DOHH2 (cell line): ENCODE data around the gene TMA7.

Experiments
- H3F3A ChIP-seq: fragments of 200-600 bp; sonication (generic), shearing (Covaris generic); 2 replicates; pipeline ENCODE4 v1.6.0; 2016; ENCODE audit warnings: antibody characterized with exemption, mild to moderate bottlenecking; ENCODE audit not compliant: control insufficient read depth, insufficient read depth
- H3K27ac ChIP-seq: fragments of 200-600 bp; sonication (generic); 2 replicates; pipeline ENCODE4 v1.5.1; 2014; ENCODE audit warnings: low read depth, mild to moderate bottlenecking, low read length, moderate library complexity
- H3K27me3 ChIP-seq: fragments of 200-600 bp; sonication (generic); 2 replicates; pipeline ENCODE4 v1.6.1; 2014; ENCODE audit warnings: mild to moderate bottlenecking, low read length, mixed read lengths; ENCODE audit not compliant: control insufficient read depth
- H3K36me3 ChIP-seq: fragments of 200-600 bp; sonication (generic); 2 replicates; pipeline ENCODE4 v1.6.1; 2014; ENCODE audit warnings: mild to moderate bottlenecking, low read length, moderate library complexity, mixed read lengths; ENCODE audit not compliant: control insufficient read depth
- H3K4me1 ChIP-seq: fragments of 200-600 bp; sonication (generic); 2 replicates; pipeline ENCODE4 v1.6.1; 2014; ENCODE audit warnings: mild to moderate bottlenecking, low read length, mixed read lengths; ENCODE audit not compliant: control insufficient read depth
- H3K4me2 ChIP-seq: fragments of 200-600 bp; sonication (generic); 2 replicates; pipeline ENCODE4 v1.6.0; 2014; ENCODE audit warnings: mild to moderate bottlenecking, low read length, moderate library complexity
- H3K4me3 ChIP-seq: fragments of 200-600 bp; sonication (generic); 2 replicates; pipeline ENCODE4 v1.5.1; 2014; ENCODE audit warnings: mild to moderate bottlenecking, low read length, mixed read lengths
- H3K79me2 ChIP-seq: fragments of 200-600 bp; sonication (generic); 2 replicates; pipeline ENCODE4 v1.6.1; 2014; ENCODE audit warnings: mild to moderate bottlenecking, low read length, mixed read lengths; ENCODE audit not compliant: control insufficient read depth
- H3K9me2 ChIP-seq: fragments of 200-600 bp; sonication (generic); replicated peaks from 2 replicates; pipeline ENCODE4 v1.6.1; 2014; ENCODE audit warnings: mild to moderate bottlenecking, low read length, mixed read lengths; ENCODE audit not compliant: control insufficient read depth
- H3K9me3 ChIP-seq: fragments of 200-600 bp; sonication (generic); 2 replicates; pipeline ENCODE4 v1.6.1; 2014; ENCODE audit warnings: antibody characterized with exemption, low read length, mixed read lengths; ENCODE audit not compliant: control insufficient read depth, insufficient read depth
- H4K20me1 ChIP-seq: fragments of 200-600 bp; sonication (generic); 2 replicates; pipeline ENCODE4 v1.6.0; 2014; ENCODE audit warnings: low read depth, mild to moderate bottlenecking, antibody characterized with exemption, low read length, moderate library complexity; ENCODE audit not compliant: control insufficient read depth, insufficient read depth
- EZH2phosphoT487 ChIP-seq: fragments of 200-600 bp; sonication (generic); IDR thresholded peaks from 2 replicates; pipeline ENCODE4 v1.6.1; 2017; ENCODE audit warnings: borderline replicate concordance, mild to moderate bottlenecking, antibody characterized with exemption, low read length, moderate library complexity, mixed read lengths
- TF ChIP-seq, protein P1 (sequence below): fragments of 200-600 bp; sonication (generic); IDR thresholded peaks from one replicate; pipeline ENCODE4 v1.5.1; 2014; ENCODE audit warnings: antibody characterized with exemption, mild to moderate bottlenecking, low read depth, low read length; ENCODE audit not compliant: poor library complexity, severe bottlenecking

TMA7 gene

DNA sequence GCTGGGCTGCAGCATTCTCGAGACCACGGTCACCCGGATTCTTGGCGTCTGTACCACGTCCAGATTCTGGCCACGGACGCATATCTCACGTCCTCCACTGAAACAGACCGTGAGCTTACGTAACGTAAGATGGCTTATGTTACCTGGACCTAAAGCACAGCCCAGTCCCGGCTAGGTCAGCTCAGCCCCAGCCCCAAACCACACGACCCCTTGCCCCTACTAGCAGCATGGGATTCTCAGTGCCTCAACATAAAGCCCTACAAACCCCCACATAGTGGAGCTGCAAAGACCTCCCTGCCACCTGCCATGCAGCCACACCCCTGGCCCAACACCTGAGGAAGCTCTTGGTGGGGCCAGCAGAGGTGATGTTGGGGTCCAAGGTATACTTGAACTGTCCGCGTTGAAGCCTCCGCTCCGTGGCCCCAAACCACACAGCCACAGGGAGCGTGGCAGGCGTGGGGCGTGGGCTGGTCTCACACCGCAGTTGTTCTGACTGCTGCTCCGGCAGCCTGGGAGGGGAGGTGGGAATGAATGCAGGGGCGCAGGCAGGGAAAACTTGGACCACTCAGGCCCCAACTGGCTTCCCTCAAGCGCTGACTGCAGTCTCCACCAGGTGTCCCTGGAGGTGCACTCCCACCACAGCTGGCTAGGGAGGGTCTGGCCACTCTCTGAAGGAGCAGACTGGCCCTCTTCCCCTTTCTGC is 24.7 kb upstream of the TMA7 start:
- Histone ChIP-seq H3K4me3 (no peak overlapping the region), H3K9me3 (no peaks in the 10 kb centered on the region), H4K20me1 (no peaks in the 10 kb centered on the region), H3K79me2 (no peaks in the 10 kb centered on the region), H3K4me2 (no peak overlapping the region), H3K27me3 (no peaks in the 10 kb centered on the region), H3K4me1 (no peaks in the 10 kb centered on the region), H3F3A (no peaks in the 10 kb centered on the region), H3K9me2 (no peaks in the 10 kb centered on the region), H3K36me3 (no peaks in the 10 kb centered on the region), H3K27ac (no peak overlapping the region)
- TF ChIP-seq, protein P1, sequence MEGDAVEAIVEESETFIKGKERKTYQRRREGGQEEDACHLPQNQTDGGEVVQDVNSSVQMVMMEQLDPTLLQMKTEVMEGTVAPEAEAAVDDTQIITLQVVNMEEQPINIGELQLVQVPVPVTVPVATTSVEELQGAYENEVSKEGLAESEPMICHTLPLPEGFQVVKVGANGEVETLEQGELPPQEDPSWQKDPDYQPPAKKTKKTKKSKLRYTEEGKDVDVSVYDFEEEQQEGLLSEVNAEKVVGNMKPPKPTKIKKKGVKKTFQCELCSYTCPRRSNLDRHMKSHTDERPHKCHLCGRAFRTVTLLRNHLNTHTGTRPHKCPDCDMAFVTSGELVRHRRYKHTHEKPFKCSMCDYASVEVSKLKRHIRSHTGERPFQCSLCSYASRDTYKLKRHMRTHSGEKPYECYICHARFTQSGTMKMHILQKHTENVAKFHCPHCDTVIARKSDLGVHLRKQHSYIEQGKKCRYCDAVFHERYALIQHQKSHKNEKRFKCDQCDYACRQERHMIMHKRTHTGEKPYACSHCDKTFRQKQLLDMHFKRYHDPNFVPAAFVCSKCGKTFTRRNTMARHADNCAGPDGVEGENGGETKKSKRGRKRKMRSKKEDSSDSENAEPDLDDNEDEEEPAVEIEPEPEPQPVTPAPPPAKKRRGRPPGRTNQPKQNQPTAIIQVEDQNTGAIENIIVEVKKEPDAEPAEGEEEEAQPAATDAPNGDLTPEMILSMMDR: peak; percentile 21
- TF ChIP-seq EZH2phosphoT487: no peak

DNA sequence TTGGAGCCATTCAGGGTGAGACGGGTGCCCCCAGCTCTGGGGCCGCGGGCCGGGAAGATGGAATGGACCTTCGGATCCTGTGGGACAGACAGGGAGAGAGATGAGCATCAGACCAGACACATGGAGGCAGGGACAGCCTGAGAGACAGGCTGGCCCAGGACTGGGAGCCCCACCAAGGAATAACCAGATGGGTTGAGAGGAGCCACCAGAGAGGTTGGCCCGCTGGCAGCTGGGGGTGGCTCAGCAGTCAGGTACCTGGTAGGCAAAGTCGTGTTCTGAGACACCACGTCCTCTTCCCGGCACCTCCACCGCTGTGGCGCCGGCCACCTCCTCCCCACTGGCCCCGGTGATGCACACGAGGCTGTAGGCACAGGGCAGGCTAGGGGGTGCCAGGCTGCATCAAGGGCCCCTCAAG is 24.0 kb upstream of the TMA7 start:
- H3F3A ChIP-seq: no peaks in the 10 kb centered on the region
- no peak overlapping the region for H3K27ac ChIP-seq
- TF ChIP-seq, protein P1: no peak
- TF ChIP-seq EZH2phosphoT487: no peak
- H3K36me3 ChIP-seq: no peaks in the 10 kb centered on the region
- H3K4me2 ChIP-seq: no peak overlapping the region
- no peak overlapping the region for H3K4me3 ChIP-seq
- H3K27me3 ChIP-seq: no peaks in the 10 kb centered on the region
- no peaks in the 10 kb centered on the region for H4K20me1 ChIP-seq
- no peaks in the 10 kb centered on the region for H3K4me1 ChIP-seq
- H3K9me2 ChIP-seq: no peaks in the 10 kb centered on the region
- no peaks in the 10 kb centered on the region for H3K9me3 ChIP-seq
- H3K79me2 ChIP-seq: no peaks in the 10 kb centered on the region

DNA sequence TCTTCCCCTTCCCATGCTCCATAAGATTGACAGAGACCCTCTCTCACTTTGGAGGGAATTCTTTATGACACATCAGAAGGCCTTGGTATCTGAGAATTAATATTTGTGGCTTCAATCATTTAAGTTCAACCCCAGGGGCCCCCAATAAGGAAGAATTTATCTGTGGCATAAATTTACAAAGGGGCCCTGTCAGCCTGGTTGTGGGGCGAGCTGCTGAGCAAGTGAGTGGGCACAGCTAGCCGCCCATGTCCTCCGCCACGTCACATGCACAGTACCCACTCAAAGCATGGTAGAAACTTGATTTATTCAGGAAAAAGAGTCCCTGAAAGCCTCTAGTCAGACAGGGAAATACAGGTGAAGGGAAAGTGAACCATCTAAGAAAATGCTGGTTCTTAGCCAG is 23.5 kb upstream of the TMA7 start:
- no peaks in the 10 kb centered on the region for H4K20me1 ChIP-seq
- no peaks in the 10 kb centered on the region for H3K4me1 ChIP-seq
- no peaks in the 10 kb centered on the region for H3K79me2 ChIP-seq
- no peaks in the 10 kb centered on the region for H3K9me3 ChIP-seq
- no peak overlapping the region for H3K27ac ChIP-seq
- no peaks in the 10 kb centered on the region for H3K27me3 ChIP-seq
- TF ChIP-seq, protein P1: no peak
- TF ChIP-seq EZH2phosphoT487: no peak
- H3F3A ChIP-seq: no peaks in the 10 kb centered on the region
- no peak overlapping the region for H3K4me3 ChIP-seq
- H3K9me2 ChIP-seq: no peaks in the 10 kb centered on the region
- no peak overlapping the region for H3K4me2 ChIP-seq
- H3K36me3 ChIP-seq: no peaks in the 10 kb centered on the region
